HUES6 (cell line): ENCODE data around the gene NOC3L.

ENCODE experiments used
- H3K27ac ChIP-seq: 2 replicates; pipeline ENCODE4 v1.7.0; 2013; ENCODE audit warnings: low read depth, mild to moderate bottlenecking, low read length, inconsistent platforms
- H3K27me3 ChIP-seq: 2 replicates; pipeline ENCODE4 v1.6.1; 2013; ENCODE audit warnings: low read length; ENCODE audit not compliant: control insufficient read depth, insufficient read depth
- H3K36me3 ChIP-seq: 2 replicates; pipeline ENCODE4 v1.6.1; 2013; ENCODE audit warnings: low read length; ENCODE audit not compliant: control insufficient read depth, insufficient read depth
- H3K4me1 ChIP-seq: 2 replicates; pipeline ENCODE4 v1.6.1; 2013; ENCODE audit warnings: low read length; ENCODE audit not compliant: control insufficient read depth, insufficient read depth
- H3K4me3 ChIP-seq: 2 replicates; pipeline ENCODE4 v1.5.1; 2013; ENCODE audit warnings: low read depth, low read length
- H3K9ac ChIP-seq: one replicate; pipeline ENCODE4 v1.6.1; 2013; ENCODE audit warnings: mild to moderate bottlenecking, low read length
- H3K9me3 ChIP-seq: 2 replicates; pipeline ENCODE4 v1.6.1; 2013; ENCODE audit warnings: low read depth, low read length; ENCODE audit not compliant: control insufficient read depth, insufficient read depth

Gene NOC3L

GRCh38 chr10:94327649-94328048 is 35.1 kb downstream of the NOC3L start:
- Histone ChIP-seq H3K4me1 (no peaks in the 10 kb centered on the region), H3K4me3 (no peak overlapping the region), H3K9ac (no peak overlapping the region), H3K27me3 (no peaks in the 10 kb centered on the region), H3K27ac (no peak overlapping the region), H3K9me3 (no peaks in the 10 kb centered on the region), H3K36me3 (peaks cover 66% of the 10 kb centered on the region)

- Histone ChIP-seq H3K4me1 (no peaks in the 10 kb centered on the region), H3K27me3 (no peaks in the 10 kb centered on the region), H3K9me3 (no peaks in the 10 kb centered on the region), H3K4me3 (no peak overlapping the region), H3K9ac (no peak overlapping the region), H3K36me3 (peaks cover 45% of the 10 kb centered on the region), H3K27ac (no peak overlapping the region)
These were observed 38.0 kb downstream of the NOC3L start for GRCh38 chr10:94324609-94325233.

- H3K27ac ChIP-seq, result no peak overlapping the region
- H3K27me3 ChIP-seq, result no peaks in the 10 kb centered on the region
- H3K9ac ChIP-seq, result no peak overlapping the region
- H3K9me3 ChIP-seq, result no peaks in the 10 kb centered on the region
- no peak overlapping the region for H3K4me3 ChIP-seq
- H3K36me3 ChIP-seq, result peaks cover 18% of the 10 kb centered on the region; the same call in 1 of the 2 replicates
- no peaks in the 10 kb centered on the region for H3K4me1 ChIP-seq
These were observed 42.3 kb downstream of the NOC3L start for GRCh38 chr10:94320285-94320914.

GRCh38 chr10:94316560-94316959 is 46.2 kb downstream of the NOC3L start:
- no peak overlapping the region for H3K27ac ChIP-seq

GRCh38 chr10:94315975-94316464 is 46.7 kb downstream of the NOC3L start:
- Histone ChIP-seq H3K36me3 (no peaks in the 10 kb centered on the region), H3K27ac (no peak overlapping the region), H3K9me3 (no peaks in the 10 kb centered on the region), H3K9ac (no peak overlapping the region), H3K27me3 (no peaks in the 10 kb centered on the region), H3K4me1 (no peaks in the 10 kb centered on the region), H3K4me3 (no peak overlapping the region)

More at GRCh38 chr10:94316560-94316959, 46.2 kb downstream of the NOC3L start:
- Histone ChIP-seq H3K4me1 (no peaks in the 10 kb centered on the region), H3K9me3 (no peaks in the 10 kb centered on the region), H3K4me3 (no peak overlapping the region), H3K36me3 (peaks cover 1% of the 10 kb centered on the region; the same call in 1 of the 2 replicates), H3K9ac (no peak overlapping the region), H3K27me3 (no peaks in the 10 kb centered on the region)

- H3K27ac ChIP-seq, result no peak overlapping the region
- H3K9me3 ChIP-seq, result no peaks in the 10 kb centered on the region
- H3K36me3 ChIP-seq, result no peaks in the 10 kb centered on the region
- H3K9ac ChIP-seq, result no peak overlapping the region
- no peaks in the 10 kb centered on the region for H3K4me1 ChIP-seq
- H3K27me3 ChIP-seq, result no peaks in the 10 kb centered on the region
- H3K4me3 ChIP-seq, result no peak overlapping the region
These were observed 47.7 kb downstream of the NOC3L start for GRCh38 chr10:94315024-94315451.

- no peak overlapping the region for H3K4me3 ChIP-seq
- H3K4me1 ChIP-seq, result no peaks in the 10 kb centered on the region
- no peaks in the 10 kb centered on the region for H3K36me3 ChIP-seq
- H3K27me3 ChIP-seq, result no peaks in the 10 kb centered on the region
- H3K9me3 ChIP-seq, result no peaks in the 10 kb centered on the region
- no peak overlapping the region for H3K9ac ChIP-seq
- no peak overlapping the region for H3K27ac ChIP-seq
These were observed 52.4 kb downstream of the NOC3L start for GRCh38 chr10:94310369-94310768.

- H3K9ac ChIP-seq, result no peak overlapping the region
- H3K9me3 ChIP-seq, result no peaks in the 10 kb centered on the region
- no peak overlapping the region for H3K4me3 ChIP-seq
- H3K27me3 ChIP-seq, result no peaks in the 10 kb centered on the region
- no peak overlapping the region for H3K27ac ChIP-seq
- H3K36me3 ChIP-seq, result no peaks in the 10 kb centered on the region
- no peaks in the 10 kb centered on the region for H3K4me1 ChIP-seq
These were observed 53.9 kb downstream of the NOC3L start for GRCh38 chr10:94308866-94309265.

- H3K27ac ChIP-seq, result no peak overlapping the region
- H3K36me3 ChIP-seq, result no peaks in the 10 kb centered on the region
- no peaks in the 10 kb centered on the region for H3K27me3 ChIP-seq
- no peaks in the 10 kb centered on the region for H3K9me3 ChIP-seq
- no peak overlapping the region for H3K9ac ChIP-seq
- H3K4me3 ChIP-seq, result no peak overlapping the region
- H3K4me1 ChIP-seq, result no peaks in the 10 kb centered on the region
These were observed 55.6 kb downstream of the NOC3L start for GRCh38 chr10:94307046-94307615.

- no peaks in the 10 kb centered on the region for H3K27me3 ChIP-seq
- no peak overlapping the region for H3K4me3 ChIP-seq
- H3K4me1 ChIP-seq, result no peaks in the 10 kb centered on the region
- H3K9ac ChIP-seq, result no peak overlapping the region
- no peak overlapping the region for H3K27ac ChIP-seq
- H3K36me3 ChIP-seq, result no peaks in the 10 kb centered on the region
- no peaks in the 10 kb centered on the region for H3K9me3 ChIP-seq
These were observed 58.8 kb downstream of the NOC3L start for GRCh38 chr10:94303929-94304328.

GRCh38 chr10:94300042-94300441 is 62.7 kb downstream of the NOC3L start:
- no peaks in the 10 kb centered on the region for H3K27me3 ChIP-seq
- no peaks in the 10 kb centered on the region for H3K36me3 ChIP-seq

More at GRCh38 chr10:94300042-94300441, 62.7 kb downstream of the NOC3L start:
- Histone ChIP-seq H3K27ac (no peak overlapping the region), H3K4me1 (no peaks in the 10 kb centered on the region), H3K9me3 (no peaks in the 10 kb centered on the region), H3K9ac (no peak overlapping the region), H3K4me3 (no peak overlapping the region)
